Measurements from ENCODE around the gene SH3GL2.

- TF ChIP-seq CTCF (IDR thresholded peaks at IDR 0.05): no peak
- no peak for TF ChIP-seq ZFX (IDR thresholded peaks at IDR 0.05; ENCODE audit: borderline replicate concordance)
Observed at GRCh38 chr9:17750269-17750668, 171.4 kb downstream of the SH3GL2 start.

Data from 22Rv1 (cell line).